ENCODE results near the gene SPPL2C. TPM values are rescaled to one million over a fixed set of nuclear protein-coding genes. Genes with fewer than 3 reads are reported as not detected.
A peak's percentile ranks its signal among the peaks of the same experiment; 100 is the strongest.

SPPL2C gene
- total and polyA plus RNA-seq, 2 of the 13 experiments (the other 11 are each of a cell fraction or from before 2014, with no cell fraction given) = not detected

GRCh38 chr17:45857977-45858708 is 13.5 kb downstream of the SPPL2C start (continued):
- no peak for TF ChIP-seq ZNF576 (CRISPR knock-in tag; IDR thresholded peaks at IDR 0.05)
- no peak for TF ChIP-seq NFKB2 (CRISPR knock-in tag; IDR thresholded peaks at IDR 0.05; ENCODE audit: borderline replicate concordance)
- TF ChIP-seq ATF6 (CRISPR knock-in tag; conservative IDR thresholded peaks at IDR 0.05) = no peak
- no peak for TF ChIP-seq CHCHD3 (CRISPR knock-in tag; IDR thresholded peaks at IDR 0.05)
- TF ChIP-seq ZNF558 (CRISPR knock-in tag; IDR thresholded peaks at IDR 0.05; ENCODE audit: borderline replicate concordance) = peak; percentile 79; the same call in 1 of the 2 replicates
- no peak for TF ChIP-seq CCAR2 (optimal IDR thresholded peaks at IDR 0.05; ENCODE audit: low read depth, low read length)
- TF ChIP-seq SRF (IDR thresholded peaks at IDR 0.05; ENCODE audit: low read depth, low read length) = no peak
- peak; percentile 72 for TF ChIP-seq ZNF501 (CRISPR knock-in tag; IDR thresholded peaks at IDR 0.05)
- 0 out of 2 replicates have a peak, but pooled peaks have one; percentile 64 for TF ChIP-seq ZNF704 (CRISPR knock-in tag; IDR thresholded peaks at IDR 0.05; ENCODE audit: borderline replicate concordance)
- TF ChIP-seq PHF8 (CRISPR knock-in tag; IDR thresholded peaks at IDR 0.05) = no peak
- no peak for TF ChIP-seq GZF1 (CRISPR knock-in tag; IDR thresholded peaks at IDR 0.05)
- peak; percentile 51; the same call in 1 of the 2 replicates for TF ChIP-seq MTF1 (CRISPR knock-in tag; IDR thresholded peaks at IDR 0.05)
- no peak for TF ChIP-seq ZNF407 (CRISPR knock-in tag; IDR thresholded peaks at IDR 0.05; ENCODE audit: not compliant biosample characterization)
- TF ChIP-seq NFYC (CRISPR knock-in tag; IDR thresholded peaks at IDR 0.05) = peak; percentile 47; the same call in 1 of the 2 replicates
- no peak for TF ChIP-seq ZNF253 (CRISPR knock-in tag; IDR thresholded peaks at IDR 0.05; ENCODE audit: borderline replicate concordance)

All from HepG2 (cell line).